ENCODE data around the gene RAB20. TPM values are rescaled to one million over a fixed set of nuclear protein-coding genes. Genes with fewer than 3 reads are reported as not detected.

RAB20 gene
- total and polyA plus RNA-seq, 10 of the 15 experiments (the other 5 are each of a cell fraction or from before 2014, with no cell fraction given): 0.48 to 33.1 (median 9.6) TPM

- FAIRE-seq: no peak
These were observed 61.8 kb downstream of the RAB20 start for GRCh38 chr13:110499621-110500281.

More at GRCh38 chr13:110499621-110500281, 61.8 kb downstream of the RAB20 start:
- in situ Hi-C loops (cut with MboI) (no loop called here), intact Hi-C loops (cut with micrococcal nuclease; ENCODE audit: unreplicated experiment) (no loop called here)
- H3K27me3 ChIP-seq (replicated peaks in 1 of 2; ENCODE audit: control insufficient read depth in 2 of 2, insufficient read depth in 2 of 2, low read length in 1 of 2): no peaks in the 10 kb centered on the region
- no peaks in the 10 kb centered on the region; the same call in 1 of the 2 replicates for H3K4me1 ChIP-seq (ENCODE audit: control insufficient read depth, insufficient read depth, low read length)
- no peak overlapping the region for H3K4me2 ChIP-seq (ENCODE audit: control insufficient read depth, insufficient read depth)
- H2AFZ ChIP-seq (ENCODE audit: control insufficient read depth, low read depth, low read length): no peak overlapping the region
- no peak overlapping the region for H3K27ac ChIP-seq (ENCODE audit: control insufficient read depth, insufficient read depth)
- 57% methylated on average over 10 of the region's 10 CpGs for WGBS (ENCODE audit: insufficient coverage, insufficient replicate concordance, low lambda C conversion rate, missing lambda C conversion rate)
- ATAC-seq: no peak
- SMC1A ChIA-PET (ENCODE audit: uncharacterized antibody, unreplicated experiment): interaction anchor here (1.2 kb wide), 1 partner anchor 44 kb away, joined by 4 read pairs; no protein-coding TSS in a partner anchor
- no peaks in the 10 kb centered on the region for H3K36me3 ChIP-seq (ENCODE audit: control insufficient read depth in 2 of 2, insufficient read depth in 2 of 2, low read length in 1 of 2)
- POLR2A ChIA-PET: no interaction called here
- H3K9me3 ChIP-seq (replicated peaks; ENCODE audit: control insufficient read depth, insufficient read depth, low read length): peaks cover 2% of the 10 kb centered on the region; the same call in 1 of the 3 replicates
- H3K79me2 ChIP-seq (ENCODE audit: control insufficient read depth, insufficient read depth, low read length): no peaks in the 10 kb centered on the region
- RAD21 ChIA-PET (ENCODE audit: unreplicated experiment): no interaction called here
- BruUV-seq (replicated peaks): no TSS peak
- H3K4me3 ChIP-seq: no peak overlapping the region
- no peak overlapping the region for H3K9ac ChIP-seq (ENCODE audit: control insufficient read depth, insufficient read depth, low read length)
- CTCF ChIA-PET: interaction anchor here (1.5 to 1.8 kb wide), 2 partner anchors 44 to 277 kb away, joined by 3 to 5 read pairs; no protein-coding TSS in a partner anchor
- H4K20me1 ChIP-seq (ENCODE audit: control insufficient read depth, insufficient read depth): no peaks in the 10 kb centered on the region
- DNase-seq (ENCODE audit: low read depth, low spot score): no peak
- no peak for TF ChIP-seq NKRF (conservative IDR thresholded peaks at IDR 0.05)
- TF ChIP-seq TBL1XR1 (IDR thresholded peaks at IDR 0.05; ENCODE audit: low read depth, low read length): no peak
- no peak for TF ChIP-seq E2F4 (IDR thresholded peaks at IDR 0.05; ENCODE audit: low read depth, low read length)
